Thyroid gland (tissue), 4 donors: Measurements from ENCODE around the gene CDH20. TPM values are rescaled to one million over a fixed set of nuclear protein-coding genes. Genes with fewer than 3 reads are reported as not detected.
A peak's percentile ranks its signal among the peaks of the same experiment; 100 is the strongest.

Experiments
- DNase-seq, 2 donors: peaks; one replicate each; pipeline ENCODE4 v3.0.0-alpha.2; 2019
- H3K27ac ChIP-seq, 3 donors: fragments of 200-600 bp; sonication (generic); 1 replicate in 2 of 3; 2 replicates in 1 of 3; pipeline ENCODE4 v1.5.1; 2016 to 2019; ENCODE audit warnings: mild to moderate bottlenecking in 1 of 3, moderate library complexity in 1 of 3
- H3K27me3 ChIP-seq: fragments of 200-600 bp; sonication (generic); one replicate; pipeline ENCODE4 v1.5.1; 2019
- H3K36me3 ChIP-seq, 2 donors: fragments of 200-600 bp; sonication (generic); one replicate each; pipeline ENCODE4 v1.5.1; 2016 to 2019
- H3K4me1 ChIP-seq, 2 donors: fragments of 200-600 bp; sonication (generic); one replicate each; pipeline ENCODE4 v1.5.1; 2017 to 2019
- H3K4me3 ChIP-seq, 3 donors: fragments of 200-600 bp; sonication (generic); replicated peaks in 1 of 3; 1 replicate in 2 of 3; 2 replicates in 1 of 3; pipeline ENCODE4 v1.5.1; 2016; ENCODE audit warnings: mild to moderate bottlenecking in 1 of 3
- H3K9me3 ChIP-seq: fragments of 200-600 bp; sonication (generic); one replicate; pipeline ENCODE4 v1.5.1; 2017
- POLR2A ChIP-seq, 2 donors: fragments of 450-650 bp; IDR thresholded peaks; one replicate each; pipeline ENCODE4 v1.6.1; 2017; ENCODE audit warnings: antibody characterized with exemption in 2 of 2, mild to moderate bottlenecking in 2 of 2, moderate library complexity in 1 of 2
- WGBS, 2 donors: methylation state at CpG; one replicate each; pipeline ENCODE4 v1.1.5; 2017; 5-methylcytosine and 5-hydroxymethylcytosine counted together
- intact Hi-C: fragments of 100-400 bp; cut with DNase I; formaldehyde crosslinking; loops from one replicate; pipeline ENCODE4 v1.15.1; 2023
- total RNA-seq, 4 donors: library from RNA; depleted of rRNA; stranded (reverse); fragments of >200 nt; gene quantifications; one replicate each; pipeline ENCODE4 v1.2.3, GENCODE V29; 2016
- TF ChIP-seq, protein P1 (sequence below), 6 experiments: fragments of 200-600 bp in 3 of 6; fragments of 450-650 bp in 3 of 6; sonication (generic) in 3 of 6; IDR thresholded peaks; one replicate each; pipeline ENCODE4 v1.5.1; 2016 to 2019; ENCODE audit warnings: antibody characterized with exemption in 6 of 6, mild to moderate bottlenecking in 2 of 6, inconsistent platforms in 1 of 6, moderate library complexity in 1 of 6

Gene CDH20
- total RNA-seq, 4 donors from 2014 or later: 0.39 to 1.2 (median 0.65) TPM

DNA sequence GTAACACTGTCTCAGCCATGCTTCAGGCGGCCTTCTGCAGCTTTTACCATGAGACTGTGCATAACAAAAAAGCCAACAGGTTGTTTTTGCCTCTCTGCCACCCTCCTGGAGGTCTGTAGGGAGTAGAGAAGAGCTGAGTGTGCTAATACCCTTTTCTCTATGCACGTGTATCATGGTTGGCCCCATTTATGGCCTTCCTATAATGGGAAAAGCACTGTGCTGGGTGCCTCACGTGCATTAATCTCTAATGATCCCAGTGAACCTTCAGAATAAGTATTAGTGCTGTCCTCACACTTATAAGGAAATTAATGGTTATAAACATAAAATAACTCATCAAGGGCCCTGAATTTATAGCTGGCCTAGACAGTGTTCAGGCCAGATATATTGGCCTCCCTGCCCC is 164.2 kb downstream of the CDH20 start:
- intact Hi-C loops: no loop called here
- no peak overlapping the region for H3K27ac ChIP-seq
- no peaks in the 10 kb centered on the region for H3K36me3 ChIP-seq
- no peak for DNase-seq
- TF ChIP-seq, protein P1, sequence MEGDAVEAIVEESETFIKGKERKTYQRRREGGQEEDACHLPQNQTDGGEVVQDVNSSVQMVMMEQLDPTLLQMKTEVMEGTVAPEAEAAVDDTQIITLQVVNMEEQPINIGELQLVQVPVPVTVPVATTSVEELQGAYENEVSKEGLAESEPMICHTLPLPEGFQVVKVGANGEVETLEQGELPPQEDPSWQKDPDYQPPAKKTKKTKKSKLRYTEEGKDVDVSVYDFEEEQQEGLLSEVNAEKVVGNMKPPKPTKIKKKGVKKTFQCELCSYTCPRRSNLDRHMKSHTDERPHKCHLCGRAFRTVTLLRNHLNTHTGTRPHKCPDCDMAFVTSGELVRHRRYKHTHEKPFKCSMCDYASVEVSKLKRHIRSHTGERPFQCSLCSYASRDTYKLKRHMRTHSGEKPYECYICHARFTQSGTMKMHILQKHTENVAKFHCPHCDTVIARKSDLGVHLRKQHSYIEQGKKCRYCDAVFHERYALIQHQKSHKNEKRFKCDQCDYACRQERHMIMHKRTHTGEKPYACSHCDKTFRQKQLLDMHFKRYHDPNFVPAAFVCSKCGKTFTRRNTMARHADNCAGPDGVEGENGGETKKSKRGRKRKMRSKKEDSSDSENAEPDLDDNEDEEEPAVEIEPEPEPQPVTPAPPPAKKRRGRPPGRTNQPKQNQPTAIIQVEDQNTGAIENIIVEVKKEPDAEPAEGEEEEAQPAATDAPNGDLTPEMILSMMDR (IDR thresholded peaks at IDR 0.05): no peak
- TF ChIP-seq POLR2A (IDR thresholded peaks at IDR 0.05): no peak
- no peak overlapping the region for H3K4me3 ChIP-seq
- no peaks in the 10 kb centered on the region for H3K4me1 ChIP-seq
- no peaks in the 10 kb centered on the region for H3K27me3 ChIP-seq
- 90 to 94% methylated on average over 3 of the region's 3 CpGs for WGBS, 2 donors
- H3K9me3 ChIP-seq: no peaks in the 10 kb centered on the region

DNA sequence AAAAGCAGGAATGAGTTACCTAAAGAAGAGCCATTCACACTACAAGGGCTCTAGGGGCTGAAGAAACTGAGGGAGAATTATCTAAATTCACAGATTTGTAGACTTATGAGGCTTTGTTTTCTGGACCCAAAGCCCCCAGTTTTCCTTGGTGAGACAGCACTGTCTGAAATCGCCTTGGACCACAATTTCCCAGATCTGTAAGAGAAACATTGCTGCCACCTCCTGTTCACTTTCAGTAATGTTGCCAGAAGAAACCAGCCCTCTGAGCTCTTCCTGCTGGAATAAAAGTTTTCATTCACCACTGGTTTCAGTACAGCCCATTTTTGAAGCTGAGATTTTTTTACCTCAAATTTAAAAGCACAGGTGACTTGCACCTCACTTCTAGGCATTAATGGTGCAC is 169.2 kb downstream of the CDH20 start:
- Histone ChIP-seq H3K27me3 (no peaks in the 10 kb centered on the region), H3K4me3 (no peak overlapping the region), H3K36me3 (no peaks in the 10 kb centered on the region), H3K9me3 (no peaks in the 10 kb centered on the region), H3K4me1 (no peaks in the 10 kb centered on the region), H3K27ac (no peak overlapping the region)
- TF ChIP-seq, protein P1 (IDR thresholded peaks at IDR 0.05): peak in 5 of 6 experiments; percentile 11 to 60 (median 34)
- no peak for TF ChIP-seq POLR2A (IDR thresholded peaks at IDR 0.05)
- intact Hi-C loops: no loop called here
- 4 to 9% methylated on average over 1 of the region's 1 CpG for WGBS, 2 donors
- peak in 1 of 2 donors; percentile 11 for DNase-seq

DNA sequence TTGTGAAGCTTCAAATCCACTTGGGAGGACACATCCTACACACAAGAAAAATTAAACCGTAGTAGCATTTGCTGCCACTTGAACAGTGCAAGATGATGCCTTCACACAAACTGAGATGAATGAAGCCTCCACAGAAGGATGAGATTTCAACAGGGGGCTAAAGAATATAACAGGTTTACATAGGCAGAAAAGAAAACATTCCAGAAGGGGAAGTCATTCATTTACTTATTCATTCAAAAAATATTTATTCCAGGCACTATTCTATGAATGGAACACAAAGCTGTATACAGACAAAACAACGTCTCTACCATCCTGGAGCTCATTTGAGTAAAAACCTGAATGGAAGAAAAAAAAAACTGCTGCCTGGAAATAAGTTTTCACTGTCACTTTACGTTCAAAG is 170.5 kb downstream of the CDH20 start:
- DNase-seq: no peak
- Histone ChIP-seq H3K36me3 (no peaks in the 10 kb centered on the region), H3K27me3 (no peaks in the 10 kb centered on the region), H3K9me3 (no peaks in the 10 kb centered on the region), H3K4me3 (no peak overlapping the region), H3K27ac (no peak overlapping the region), H3K4me1 (no peaks in the 10 kb centered on the region)
- WGBS, 2 donors: 44 to 45% methylated on average over 3 of the region's 3 CpGs
- intact Hi-C loops: no loop called here
- no peak for TF ChIP-seq POLR2A (IDR thresholded peaks at IDR 0.05)
- TF ChIP-seq, protein P1 (IDR thresholded peaks at IDR 0.05): no peak

DNA sequence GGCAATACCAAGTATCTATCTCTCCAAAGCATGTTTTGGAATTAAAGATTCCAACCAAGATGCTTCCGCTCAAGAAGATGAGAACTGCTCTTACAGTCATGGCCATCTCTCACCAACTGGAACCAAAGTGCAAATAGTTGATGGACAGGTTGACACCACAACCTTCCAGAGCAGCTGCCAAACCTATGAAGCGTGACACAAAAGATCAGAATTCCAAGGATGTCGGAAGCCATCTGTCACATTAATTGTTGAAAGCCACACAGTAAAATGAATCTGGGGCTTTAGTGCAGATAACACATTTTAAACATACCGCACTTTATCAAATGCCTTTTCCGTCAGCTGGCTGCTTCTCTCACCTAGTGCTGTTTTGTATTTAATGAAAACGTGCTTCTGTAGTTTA is 195.7 kb downstream of the CDH20 start:
- no peak overlapping the region for H3K27ac ChIP-seq
- intact Hi-C loops: no loop called here
- no peak overlapping the region for H3K4me3 ChIP-seq
- no peaks in the 10 kb centered on the region for H3K4me1 ChIP-seq
- H3K9me3 ChIP-seq: no peaks in the 10 kb centered on the region
- no peaks in the 10 kb centered on the region for H3K36me3 ChIP-seq
- 77 to 82% methylated on average over 6 of the region's 6 CpGs for whole genome bisulfite sequencing, 2 donors
- TF ChIP-seq POLR2A (IDR thresholded peaks at IDR 0.05): no peak
- TF ChIP-seq, protein P1 (IDR thresholded peaks at IDR 0.05): no peak
- no peak for DNase-seq
- no peaks in the 10 kb centered on the region for H3K27me3 ChIP-seq

DNA sequence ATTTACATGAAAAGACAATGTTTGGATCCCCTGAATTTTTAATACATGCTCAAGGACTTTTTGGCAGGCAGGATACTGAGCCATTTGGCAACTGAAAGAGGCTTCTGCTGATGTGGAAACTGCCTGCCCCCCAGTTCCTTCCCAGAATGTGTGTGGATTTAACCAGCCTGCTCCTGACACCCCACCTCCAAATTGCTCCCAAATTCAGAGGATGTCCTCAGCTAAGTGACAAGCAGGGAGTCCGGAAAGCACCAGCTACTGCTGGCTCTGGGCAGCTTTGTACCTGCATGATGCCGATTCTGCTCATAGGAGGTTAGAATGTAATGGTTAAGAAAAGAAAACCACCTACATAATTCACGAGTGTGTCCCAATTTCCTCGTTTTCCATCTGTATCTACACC is 197.5 kb downstream of the CDH20 start:
- no peaks in the 10 kb centered on the region for H3K36me3 ChIP-seq
- no peaks in the 10 kb centered on the region for H3K9me3 ChIP-seq
- TF ChIP-seq, protein P1 (IDR thresholded peaks at IDR 0.05): no peak
- TF ChIP-seq POLR2A (IDR thresholded peaks at IDR 0.05): no peak
- H3K4me1 ChIP-seq: no peaks in the 10 kb centered on the region
- DNase-seq: no peak
- H3K27ac ChIP-seq: no peak overlapping the region
- 73 to 80% methylated on average over 4 of the region's 4 CpGs for WGBS, 2 donors
- H3K4me3 ChIP-seq: no peak overlapping the region
- no peaks in the 10 kb centered on the region for H3K27me3 ChIP-seq
- intact Hi-C loops: no loop called here
